ENCODE results near the gene ZNF385B.

DNA sequence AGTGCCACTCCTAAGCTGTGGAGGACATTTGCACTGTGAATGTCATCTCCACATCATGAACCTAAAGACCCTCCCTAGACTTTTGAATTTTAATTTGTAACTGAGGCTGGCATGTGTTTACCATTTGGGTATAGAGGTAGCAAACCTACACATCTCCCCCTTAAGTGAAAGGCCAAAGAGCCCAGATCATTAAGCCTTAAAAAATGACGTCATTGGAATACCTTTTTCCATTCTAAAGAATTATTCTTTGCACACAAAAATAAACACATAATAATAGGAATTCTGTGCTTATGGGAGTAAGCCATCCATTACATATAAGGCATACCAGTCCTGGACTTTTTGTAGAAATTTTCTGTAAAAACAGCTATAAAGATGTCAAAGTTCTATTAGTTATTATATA, 38.9 kb downstream of the ZNF385B start:
- no peak for TF ChIP-seq EZH2 (IDR thresholded peaks at IDR 0.05; ENCODE audit: low read length)
- TF ChIP-seq, protein P1, sequence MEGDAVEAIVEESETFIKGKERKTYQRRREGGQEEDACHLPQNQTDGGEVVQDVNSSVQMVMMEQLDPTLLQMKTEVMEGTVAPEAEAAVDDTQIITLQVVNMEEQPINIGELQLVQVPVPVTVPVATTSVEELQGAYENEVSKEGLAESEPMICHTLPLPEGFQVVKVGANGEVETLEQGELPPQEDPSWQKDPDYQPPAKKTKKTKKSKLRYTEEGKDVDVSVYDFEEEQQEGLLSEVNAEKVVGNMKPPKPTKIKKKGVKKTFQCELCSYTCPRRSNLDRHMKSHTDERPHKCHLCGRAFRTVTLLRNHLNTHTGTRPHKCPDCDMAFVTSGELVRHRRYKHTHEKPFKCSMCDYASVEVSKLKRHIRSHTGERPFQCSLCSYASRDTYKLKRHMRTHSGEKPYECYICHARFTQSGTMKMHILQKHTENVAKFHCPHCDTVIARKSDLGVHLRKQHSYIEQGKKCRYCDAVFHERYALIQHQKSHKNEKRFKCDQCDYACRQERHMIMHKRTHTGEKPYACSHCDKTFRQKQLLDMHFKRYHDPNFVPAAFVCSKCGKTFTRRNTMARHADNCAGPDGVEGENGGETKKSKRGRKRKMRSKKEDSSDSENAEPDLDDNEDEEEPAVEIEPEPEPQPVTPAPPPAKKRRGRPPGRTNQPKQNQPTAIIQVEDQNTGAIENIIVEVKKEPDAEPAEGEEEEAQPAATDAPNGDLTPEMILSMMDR (optimal IDR thresholded peaks at IDR 0.05 in 1 of 3, IDR thresholded peaks at IDR 0.05 in 1 of 3, conservative IDR thresholded peaks at IDR 0.05 in 1 of 3; ENCODE audit: extremely low read depth in 1 of 3, insufficient read depth in 2 of 3, low read length in 3 of 3) = no peak
